Neutrophil (primary cell): ENCODE data around the gene ZNF679.
"Not testable (repeated sequence)": the region's sequence is repeated elsewhere in the genome, so short reads cannot be mapped to it uniquely, and the experiment has no call there.

Source experiments
- H3K27ac ChIP-seq: fragments of 200-600 bp; sonication (generic); 2 replicates; pipeline ENCODE4 v1.5.1; 2016; ENCODE audit warnings: mild to moderate bottlenecking, moderate library complexity
- H3K27me3 ChIP-seq: fragments of 200-600 bp; sonication (generic); 2 replicates; pipeline ENCODE4 v1.6.0; 2016; ENCODE audit warnings: mild to moderate bottlenecking
- H3K36me3 ChIP-seq: fragments of 200-600 bp; sonication (generic); 2 replicates; pipeline ENCODE4 v1.5.1; 2017
- H3K4me1 ChIP-seq, 2 experiments: fragments of 200-600 bp in 1 of 2; sonication (generic) in 1 of 2; 1 replicate in 1 of 2; 2 replicates in 1 of 2; pipeline versions ENCODE4 v1.5.1 to v1.6.1; 2013 to 2016; ENCODE audit warnings: low read depth in 1 of 2, low read length in 1 of 2, mild to moderate bottlenecking in 1 of 2, moderate library complexity in 1 of 2; ENCODE audit not compliant: control insufficient read depth in 1 of 2, insufficient read depth in 1 of 2
- H3K4me3 ChIP-seq, 2 experiments: fragments of 200-600 bp in 1 of 2; sonication (generic) in 1 of 2; 1 replicate in 1 of 2; 2 replicates in 1 of 2; pipeline ENCODE4 v1.5.1; 2013 to 2016; ENCODE audit warnings: low read depth in 1 of 2, low read length in 1 of 2, mild to moderate bottlenecking in 1 of 2, moderate library complexity in 1 of 2
- H3K9me3 ChIP-seq: fragments of 200-600 bp; sonication (generic); 2 replicates; pipeline ENCODE4 v1.5.1; 2016
- CTCF ChIP-seq: fragments of 200-600 bp; sonication (generic); IDR thresholded peaks from 2 replicates; pipeline ENCODE4 v1.5.1; 2016; ENCODE audit warnings: antibody characterized with exemption

ZNF679 gene

DNA sequence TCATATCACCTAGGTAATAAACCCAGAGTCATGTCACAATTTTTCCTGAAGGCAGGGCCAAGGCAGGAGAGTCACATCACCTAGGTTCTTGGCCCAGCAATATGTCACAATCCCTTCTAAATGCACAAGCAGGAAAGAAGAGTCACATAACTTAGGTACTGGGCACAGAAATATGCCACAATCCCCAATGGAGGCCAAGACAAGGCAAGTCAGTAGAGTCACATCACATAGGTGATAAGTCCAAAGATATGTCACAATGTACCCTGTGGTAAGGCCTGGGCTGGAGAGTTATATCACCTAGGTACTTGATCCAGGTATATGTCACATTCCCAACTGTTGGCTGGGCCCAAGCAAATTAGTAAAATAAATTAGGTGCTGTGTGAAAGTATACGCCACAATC is at the start of gene ZNF679:
ZNF679 (plus strand) TSS at position 301 of the 400 bp plus-strand sequence. CDS start 20,644 bp downstream, outside the sequence.
- not testable (repeated sequence) for H3K4me3 ChIP-seq, H3K27me3 ChIP-seq, H3K27ac ChIP-seq, H3K9me3 ChIP-seq, H3K4me1 ChIP-seq, H3K36me3 ChIP-seq

GRCh38 chr7:64180989-64181388 is 47.3 kb upstream of the ZNF679 start:
- Histone ChIP-seq H3K27me3 (peaks cover 18% of the 10 kb centered on the region), H3K36me3 (no peaks in the 10 kb centered on the region), H3K4me3 (no peak overlapping the region), H3K9me3 (no peaks in the 10 kb centered on the region), H3K27ac (no peak overlapping the region), H3K4me1 (no peaks in the 10 kb centered on the region)
- no peak for TF ChIP-seq CTCF

GRCh38 chr7:64181586-64181985 is 46.7 kb upstream of the ZNF679 start:
- H3K27ac ChIP-seq, result no peak overlapping the region

DNA sequence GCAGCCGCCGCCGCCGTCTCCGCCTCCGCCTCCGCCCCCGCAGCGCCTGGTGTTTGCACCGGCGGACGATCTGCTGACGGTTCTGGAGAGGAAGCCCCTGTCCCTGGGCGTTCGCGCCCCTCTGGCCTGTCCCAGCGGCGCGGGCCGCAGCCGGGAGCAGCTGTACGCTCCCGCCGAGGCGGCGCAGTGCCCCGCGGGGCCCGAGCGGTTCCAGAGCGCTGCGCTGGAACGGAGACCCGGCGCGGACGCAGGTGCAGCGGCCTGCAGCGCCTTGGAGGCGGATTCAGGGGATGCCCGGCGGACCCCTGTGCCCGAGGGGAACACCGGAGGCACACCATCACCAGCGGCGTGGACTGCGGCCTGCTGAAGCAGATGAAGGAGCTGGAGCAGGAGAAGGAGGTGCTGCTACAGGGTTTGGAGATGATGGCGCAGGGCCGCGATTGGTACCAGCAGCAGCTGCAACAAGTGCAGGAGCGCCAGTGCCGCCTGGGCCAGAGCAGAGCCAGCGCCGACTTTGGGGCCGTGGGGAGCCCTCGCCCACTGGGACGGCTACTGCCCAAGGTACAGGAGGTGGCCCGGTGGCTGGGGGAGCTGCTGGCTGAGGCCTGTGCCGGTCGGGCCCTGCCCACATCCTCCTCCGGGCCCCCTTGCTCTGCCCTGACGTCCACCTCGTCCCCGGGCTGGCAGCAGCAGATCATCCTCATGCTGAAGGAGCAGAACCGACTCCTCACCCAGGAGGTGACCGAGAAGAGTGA is 46.1 kb upstream of the ZNF679 start:
- TF ChIP-seq CTCF, result no peak
- no peak overlapping the region for H3K27ac ChIP-seq

More at GRCh38 chr7:64181586-64181985, 46.7 kb upstream of the ZNF679 start:
- Histone ChIP-seq H3K4me1 (no peaks in the 10 kb centered on the region), H3K4me3 (no peak overlapping the region), H3K27me3 (peaks cover 18% of the 10 kb centered on the region), H3K9me3 (no peaks in the 10 kb centered on the region), H3K36me3 (no peaks in the 10 kb centered on the region)
- no peak for TF ChIP-seq CTCF

DNA sequence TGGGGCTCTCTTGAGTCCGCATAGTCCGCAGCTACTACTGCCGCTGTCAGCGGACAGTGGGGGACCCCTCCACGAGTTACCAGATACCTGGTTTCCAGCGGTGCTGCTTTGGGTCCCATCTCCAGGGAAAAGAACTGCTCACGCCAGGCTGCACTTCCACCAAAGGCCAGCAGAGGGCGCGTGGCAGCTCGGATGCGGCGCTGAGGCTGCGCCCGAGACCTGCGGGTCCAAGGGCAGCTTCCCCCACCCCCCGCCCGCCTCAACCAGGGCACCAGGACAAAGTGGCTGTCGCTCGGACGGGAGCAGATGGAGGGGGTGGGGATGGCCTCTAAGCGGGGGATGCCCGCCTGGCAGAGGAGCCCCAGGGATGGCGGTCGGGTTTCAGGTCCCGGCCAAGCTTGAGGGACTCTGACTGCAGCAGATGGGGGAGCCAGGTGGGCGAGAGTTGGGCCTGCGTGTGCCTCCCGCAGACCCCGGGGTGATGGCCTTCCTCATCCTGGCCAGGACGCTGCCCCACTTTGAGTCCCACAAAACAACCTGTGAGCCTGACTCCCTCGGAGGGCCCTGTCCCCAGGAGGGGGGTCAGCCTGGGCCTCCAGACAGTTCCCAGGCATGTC is 45.0 kb upstream of the ZNF679 start:
- Histone ChIP-seq H3K9me3 (no peaks in the 10 kb centered on the region), H3K27me3 (peaks cover 18% of the 10 kb centered on the region), H3K4me3 (no peak overlapping the region), H3K4me1 (no peaks in the 10 kb centered on the region), H3K36me3 (no peaks in the 10 kb centered on the region), H3K27ac (no peak overlapping the region)
- peak; percentile 69 for TF ChIP-seq CTCF

More for the DNA sequence above, 46.1 kb upstream of the ZNF679 start:
- H3K36me3 ChIP-seq, result no peaks in the 10 kb centered on the region
- no peak overlapping the region for H3K4me3 ChIP-seq
- peaks cover 18% of the 10 kb centered on the region for H3K27me3 ChIP-seq
- no peaks in the 10 kb centered on the region for H3K9me3 ChIP-seq
- H3K4me1 ChIP-seq, result no peaks in the 10 kb centered on the region

GRCh38 chr7:64183827-64184372 is 44.4 kb upstream of the ZNF679 start:
- Histone ChIP-seq H3K4me3 (no peak overlapping the region), H3K27me3 (peaks cover 18% of the 10 kb centered on the region), H3K4me1 (no peaks in the 10 kb centered on the region), H3K36me3 (no peaks in the 10 kb centered on the region), H3K9me3 (no peaks in the 10 kb centered on the region), H3K27ac (no peak overlapping the region)
- TF ChIP-seq CTCF, result no peak
